ENCODE results near the gene CNOT6L.

CNOT6L gene

GRCh38 chr4:77848508-77848907 is 29.3 kb upstream of the CNOT6L start:
- H3K4me1 ChIP-seq (ENCODE audit: control insufficient read depth in 1 of 2, insufficient read depth in 2 of 2, low read length in 2 of 2) = no peaks in the 10 kb centered on the region
- H3K27me3 ChIP-seq (ENCODE audit: low read depth, low read length) = no peaks in the 10 kb centered on the region
- no peaks in the 10 kb centered on the region for H3K36me3 ChIP-seq (ENCODE audit: control insufficient read depth in 1 of 2, insufficient read depth in 2 of 2, low read length in 2 of 2)
- no peaks in the 10 kb centered on the region for H3K9me3 ChIP-seq (ENCODE audit: control insufficient read depth in 1 of 2, low read length in 2 of 2)
- H3K4me3 ChIP-seq (ENCODE audit: low read depth in 1 of 2, low read length in 2 of 2) = no peak overlapping the region
- H3K27ac ChIP-seq (ENCODE audit: low read length) = no peak overlapping the region

- Histone ChIP-seq H3K9me3 (ENCODE audit: control insufficient read depth in 1 of 2, low read length in 2 of 2) (no peaks in the 10 kb centered on the region), H3K4me1 (ENCODE audit: control insufficient read depth in 1 of 2, insufficient read depth in 2 of 2, low read length in 2 of 2) (no peaks in the 10 kb centered on the region), H3K36me3 (ENCODE audit: control insufficient read depth in 1 of 2, insufficient read depth in 2 of 2, low read length in 2 of 2) (no peaks in the 10 kb centered on the region), H3K27ac (ENCODE audit: low read length) (no peak overlapping the region), H3K27me3 (ENCODE audit: low read depth, low read length) (no peaks in the 10 kb centered on the region), H3K4me3 (ENCODE audit: low read depth in 1 of 2, low read length in 2 of 2) (no peak overlapping the region)
These were observed 26.8 kb upstream of the CNOT6L start for GRCh38 chr4:77845929-77846328.

- H3K4me1 ChIP-seq (ENCODE audit: control insufficient read depth in 1 of 2, insufficient read depth in 2 of 2, low read length in 2 of 2) = no peaks in the 10 kb centered on the region
- no peaks in the 10 kb centered on the region for H3K9me3 ChIP-seq (ENCODE audit: control insufficient read depth in 1 of 2, low read length in 2 of 2)
- no peak overlapping the region for H3K27ac ChIP-seq (ENCODE audit: low read length)
- H3K4me3 ChIP-seq (ENCODE audit: low read depth in 1 of 2, low read length in 2 of 2) = no peak overlapping the region
- no peaks in the 10 kb centered on the region for H3K36me3 ChIP-seq (ENCODE audit: control insufficient read depth in 1 of 2, insufficient read depth in 2 of 2, low read length in 2 of 2)
- H3K27me3 ChIP-seq (ENCODE audit: low read depth, low read length) = no peaks in the 10 kb centered on the region
These were observed 26.2 kb upstream of the CNOT6L start for GRCh38 chr4:77845400-77845799.

GRCh38 chr4:77844363-77844762 is 25.2 kb upstream of the CNOT6L start:
- Histone ChIP-seq H3K27ac (ENCODE audit: low read length) (no peak overlapping the region), H3K9me3 (ENCODE audit: control insufficient read depth in 1 of 2, low read length in 2 of 2) (no peaks in the 10 kb centered on the region), H3K4me3 (ENCODE audit: low read depth in 1 of 2, low read length in 2 of 2) (no peak overlapping the region), H3K36me3 (ENCODE audit: control insufficient read depth in 1 of 2, insufficient read depth in 2 of 2, low read length in 2 of 2) (no peaks in the 10 kb centered on the region), H3K27me3 (ENCODE audit: low read depth, low read length) (no peaks in the 10 kb centered on the region), H3K4me1 (ENCODE audit: control insufficient read depth in 1 of 2, insufficient read depth in 2 of 2, low read length in 2 of 2) (no peaks in the 10 kb centered on the region)

GRCh38 chr4:77843628-77844027 is 24.5 kb upstream of the CNOT6L start:
- Histone ChIP-seq H3K9me3 (ENCODE audit: control insufficient read depth in 1 of 2, low read length in 2 of 2) (no peaks in the 10 kb centered on the region), H3K4me1 (ENCODE audit: control insufficient read depth in 1 of 2, insufficient read depth in 2 of 2, low read length in 2 of 2) (no peaks in the 10 kb centered on the region), H3K4me3 (ENCODE audit: low read depth in 1 of 2, low read length in 2 of 2) (no peak overlapping the region), H3K27ac (ENCODE audit: low read length) (no peak overlapping the region), H3K27me3 (ENCODE audit: low read depth, low read length) (no peaks in the 10 kb centered on the region), H3K36me3 (ENCODE audit: control insufficient read depth in 1 of 2, insufficient read depth in 2 of 2, low read length in 2 of 2) (no peaks in the 10 kb centered on the region)

- Histone ChIP-seq H3K27me3 (ENCODE audit: low read depth, low read length) (no peaks in the 10 kb centered on the region), H3K36me3 (ENCODE audit: control insufficient read depth in 1 of 2, insufficient read depth in 2 of 2, low read length in 2 of 2) (no peaks in the 10 kb centered on the region), H3K4me1 (ENCODE audit: control insufficient read depth in 1 of 2, insufficient read depth in 2 of 2, low read length in 2 of 2) (no peaks in the 10 kb centered on the region), H3K9me3 (ENCODE audit: control insufficient read depth in 1 of 2, low read length in 2 of 2) (no peaks in the 10 kb centered on the region), H3K4me3 (ENCODE audit: low read depth in 1 of 2, low read length in 2 of 2) (no peak overlapping the region), H3K27ac (ENCODE audit: low read length) (no peak overlapping the region)
These were observed 15.2 kb upstream of the CNOT6L start for GRCh38 chr4:77834403-77834802.

GRCh38 chr4:77833126-77833724 is 14.1 kb upstream of the CNOT6L start:
- no peaks in the 10 kb centered on the region for H3K4me1 ChIP-seq (ENCODE audit: control insufficient read depth in 1 of 2, insufficient read depth in 2 of 2, low read length in 2 of 2)
- H3K27me3 ChIP-seq (ENCODE audit: low read depth, low read length) = no peaks in the 10 kb centered on the region
- H3K9me3 ChIP-seq (ENCODE audit: control insufficient read depth in 1 of 2, low read length in 2 of 2) = no peaks in the 10 kb centered on the region
- H3K4me3 ChIP-seq (ENCODE audit: low read depth in 1 of 2, low read length in 2 of 2) = no peak overlapping the region
- no peaks in the 10 kb centered on the region for H3K36me3 ChIP-seq (ENCODE audit: control insufficient read depth in 1 of 2, insufficient read depth in 2 of 2, low read length in 2 of 2)
- H3K27ac ChIP-seq (ENCODE audit: low read length) = no peak overlapping the region

GRCh38 chr4:77827343-77827742 is 8.2 kb upstream of the CNOT6L start:
- H3K27me3 ChIP-seq (ENCODE audit: low read depth, low read length) = no peaks in the 10 kb centered on the region
- H3K4me1 ChIP-seq (ENCODE audit: control insufficient read depth in 1 of 2, insufficient read depth in 2 of 2, low read length in 2 of 2) = no peaks in the 10 kb centered on the region
- no peak overlapping the region for H3K27ac ChIP-seq (ENCODE audit: low read length)
- no peak overlapping the region for H3K4me3 ChIP-seq (ENCODE audit: low read depth in 1 of 2, low read length in 2 of 2)
- H3K36me3 ChIP-seq (ENCODE audit: control insufficient read depth in 1 of 2, insufficient read depth in 2 of 2, low read length in 2 of 2) = no peaks in the 10 kb centered on the region
- no peaks in the 10 kb centered on the region for H3K9me3 ChIP-seq (ENCODE audit: control insufficient read depth in 1 of 2, low read length in 2 of 2)

GRCh38 chr4:77826275-77826674 is 7.1 kb upstream of the CNOT6L start:
- no peak overlapping the region for H3K4me3 ChIP-seq (ENCODE audit: low read depth in 1 of 2, low read length in 2 of 2)
- no peaks in the 10 kb centered on the region for H3K27me3 ChIP-seq (ENCODE audit: low read depth, low read length)
- peaks cover 2 to 4% of the 10 kb centered on the region in 2 donors for H3K4me1 ChIP-seq (ENCODE audit: control insufficient read depth in 1 of 2, insufficient read depth in 2 of 2, low read length in 2 of 2)
- H3K36me3 ChIP-seq (ENCODE audit: control insufficient read depth in 1 of 2, insufficient read depth in 2 of 2, low read length in 2 of 2) = no peaks in the 10 kb centered on the region
- H3K27ac ChIP-seq (ENCODE audit: low read length) = no peak overlapping the region
- no peaks in the 10 kb centered on the region for H3K9me3 ChIP-seq (ENCODE audit: control insufficient read depth in 1 of 2, low read length in 2 of 2)

- H3K4me1 ChIP-seq (ENCODE audit: control insufficient read depth in 1 of 2, insufficient read depth in 2 of 2, low read length in 2 of 2) = peaks cover 13 to 14% of the 10 kb centered on the region in 2 donors
- no peaks in the 10 kb centered on the region for H3K36me3 ChIP-seq (ENCODE audit: control insufficient read depth in 1 of 2, insufficient read depth in 2 of 2, low read length in 2 of 2)
- no peaks in the 10 kb centered on the region for H3K9me3 ChIP-seq (ENCODE audit: control insufficient read depth in 1 of 2, low read length in 2 of 2)
- peak overlapping the region; percentile 98 for H3K27ac ChIP-seq (ENCODE audit: low read length)
- no peak overlapping the region for H3K4me3 ChIP-seq (ENCODE audit: low read depth in 1 of 2, low read length in 2 of 2)
- no peaks in the 10 kb centered on the region for H3K27me3 ChIP-seq (ENCODE audit: low read depth, low read length)
These were observed 2.6 kb upstream of the CNOT6L start for GRCh38 chr4:77821775-77822174.

- Histone ChIP-seq H3K36me3 (ENCODE audit: control insufficient read depth in 1 of 2, insufficient read depth in 2 of 2, low read length in 2 of 2) (no peaks in the 10 kb centered on the region), H3K4me3 (ENCODE audit: low read depth in 1 of 2, low read length in 2 of 2) (peak overlapping the region; percentile 86), H3K4me1 (ENCODE audit: control insufficient read depth in 1 of 2, insufficient read depth in 2 of 2, low read length in 2 of 2) (peaks cover 14 to 16% of the 10 kb centered on the region in 2 donors), H3K9me3 (ENCODE audit: control insufficient read depth in 1 of 2, low read length in 2 of 2) (no peaks in the 10 kb centered on the region), H3K27me3 (ENCODE audit: low read depth, low read length) (no peaks in the 10 kb centered on the region), H3K27ac (ENCODE audit: low read length) (peak overlapping the region; percentile 98)
These were observed 1.7 kb upstream of the CNOT6L start for GRCh38 chr4:77820649-77821561.
